ENCODE results near the gene PTH1R.

GRCh38 chr3:46835054-46835453 lies 42.5 kb upstream of the PTH1R start:
- TF ChIP-seq CTCF (IDR thresholded peaks at IDR 0.05) (no peak), EP300 (IDR thresholded peaks at IDR 0.05) (no peak), POLR2A (IDR thresholded peaks at IDR 0.05) (no peak)

All from stomach (tissue), 4 donors.